Activated CD4-positive, CD25-positive, alpha-beta regulatory T cell (primary cell): ENCODE data around the gene COX17.
"Not testable (repeated sequence)": the region's sequence is repeated elsewhere in the genome, so short reads cannot be mapped to it uniquely, and the experiment has no call there.

Experiments used
- DNase-seq, 4 experiments: peaks; one replicate each; lab custom pipeline; 2025; lab: John Stamatoyannopoulos, UW

Gene COX17, protein sequence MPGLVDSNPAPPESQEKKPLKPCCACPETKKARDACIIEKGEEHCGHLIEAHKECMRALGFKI

DNA sequence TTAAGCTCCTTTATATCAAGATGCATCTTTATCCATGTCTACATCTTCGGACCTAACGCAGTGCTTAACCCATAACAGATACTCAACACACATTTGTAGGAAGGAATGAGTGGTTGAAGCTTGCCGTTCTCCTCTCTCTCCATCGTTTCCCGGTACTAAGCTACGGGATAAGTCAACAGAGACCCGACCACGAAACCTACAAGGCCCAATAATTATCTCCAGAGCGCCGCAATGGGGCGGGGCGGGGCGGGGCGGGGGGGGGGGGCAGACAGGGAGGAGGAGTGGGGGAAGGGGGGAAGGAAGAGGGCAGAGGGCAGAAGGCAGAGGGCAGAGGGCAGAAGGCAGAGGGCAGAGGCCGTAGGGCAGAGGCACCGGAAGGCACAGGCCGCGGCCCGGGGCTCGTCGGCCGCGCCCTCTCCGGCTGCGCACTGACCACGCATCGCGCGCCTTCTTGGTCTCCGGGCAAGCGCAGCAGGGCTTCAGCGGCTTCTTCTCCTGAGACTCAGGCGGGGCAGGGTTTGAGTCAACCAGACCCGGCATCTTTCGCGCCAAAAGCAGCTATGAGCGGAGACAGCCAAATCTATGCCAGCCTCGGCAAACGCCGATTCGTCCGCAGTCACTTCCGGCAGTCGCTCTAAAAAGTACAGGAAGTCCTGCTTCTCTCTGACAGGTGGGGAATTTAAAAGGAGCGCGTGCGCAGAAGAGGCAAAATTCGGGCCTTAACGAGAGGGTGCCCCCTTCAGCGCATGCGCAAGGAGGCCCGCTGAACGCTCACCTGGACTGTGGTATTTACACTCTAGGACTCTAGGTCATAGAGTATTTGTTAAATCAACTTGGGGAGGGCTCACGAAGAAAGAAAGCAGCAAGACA is at the start of gene COX17:
TSS of gene COX17 (minus strand) at position 636 of the 870 bp plus-strand sequence. CDS start at position 540, 96 bp downstream.
- DNase-seq: peak; percentile 85 to 90 (median 88)

DNA sequence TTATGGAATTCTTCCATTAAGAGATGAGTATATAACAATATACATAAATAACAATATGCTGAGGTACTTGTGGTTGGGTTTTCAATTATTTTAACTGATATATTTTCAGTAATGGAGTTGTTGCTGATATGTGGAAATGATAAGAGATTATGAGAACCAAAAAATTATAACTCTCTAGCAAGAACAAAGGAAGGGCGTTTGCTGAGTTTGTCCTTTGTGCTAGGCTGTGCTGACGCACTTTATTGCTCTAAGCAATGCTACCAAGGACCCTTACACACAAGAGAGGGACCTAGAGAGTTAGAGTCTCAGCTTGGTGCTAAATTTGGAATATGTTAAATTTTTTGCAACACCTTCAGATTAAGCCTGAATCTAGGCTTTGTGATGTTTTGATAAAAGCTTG is 49.7 kb upstream of the COX17 start:
- no peak for DNase-seq

DNA sequence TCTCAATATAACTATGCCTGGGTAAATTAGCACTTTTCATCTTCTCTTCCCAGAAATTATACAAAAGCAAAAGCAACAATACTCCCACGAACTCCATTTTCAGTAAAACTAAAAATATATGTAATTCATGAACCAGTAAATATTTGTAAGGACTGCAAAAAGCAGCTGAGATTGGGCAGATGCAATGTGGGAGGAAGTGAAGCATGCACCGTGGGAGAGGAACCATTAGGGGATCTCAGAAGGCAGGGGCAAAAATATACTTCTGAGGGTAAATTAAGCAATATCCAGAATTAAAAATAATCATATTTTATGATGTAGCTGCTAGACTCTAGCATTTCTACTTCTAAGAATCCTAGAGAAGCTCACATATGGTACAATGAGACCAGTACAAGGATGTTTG is 45.8 kb upstream of the COX17 start:
- DNase-seq: no peak

DNA sequence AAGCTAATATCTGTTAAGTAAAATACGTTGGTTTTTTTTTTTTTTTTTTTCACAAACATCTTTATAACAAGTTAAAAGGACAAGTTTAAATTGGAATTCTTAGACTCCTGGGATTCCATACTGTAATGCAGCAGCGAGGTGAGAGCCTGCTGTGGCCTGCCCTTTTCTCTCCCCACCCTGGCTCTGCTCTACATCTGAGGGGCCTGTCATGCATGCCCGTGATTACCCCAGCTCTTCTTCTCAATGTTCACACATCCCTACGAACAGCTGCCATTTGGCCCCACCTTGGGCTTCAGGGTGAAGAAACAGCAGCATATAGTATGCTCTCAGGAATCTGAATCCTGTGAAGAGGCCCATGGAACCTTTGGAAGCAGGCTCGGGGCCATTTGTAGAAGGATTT is 40.3 kb upstream of the COX17 start:
- DNase-seq: no peak

DNA sequence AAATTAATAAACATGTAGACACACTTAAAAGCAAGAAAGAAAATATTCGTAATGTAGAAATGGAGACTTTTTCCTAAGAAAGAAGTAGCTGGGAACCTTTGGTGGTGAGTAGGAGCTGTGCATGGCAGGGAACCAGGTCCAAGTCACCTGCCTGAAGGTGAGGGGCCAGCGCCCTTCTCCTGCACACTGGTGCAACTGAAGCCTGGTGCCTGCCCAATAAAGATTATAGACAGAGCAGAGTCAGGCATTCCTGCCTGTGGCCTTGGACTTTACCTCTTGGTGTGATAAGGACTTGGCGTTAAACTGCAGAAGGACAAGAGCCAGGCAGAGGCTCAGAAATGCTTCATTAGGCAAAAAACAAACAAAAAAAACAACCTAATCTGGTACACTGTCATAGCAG is 39.8 kb upstream of the COX17 start:
- no peak for DNase-seq

DNA sequence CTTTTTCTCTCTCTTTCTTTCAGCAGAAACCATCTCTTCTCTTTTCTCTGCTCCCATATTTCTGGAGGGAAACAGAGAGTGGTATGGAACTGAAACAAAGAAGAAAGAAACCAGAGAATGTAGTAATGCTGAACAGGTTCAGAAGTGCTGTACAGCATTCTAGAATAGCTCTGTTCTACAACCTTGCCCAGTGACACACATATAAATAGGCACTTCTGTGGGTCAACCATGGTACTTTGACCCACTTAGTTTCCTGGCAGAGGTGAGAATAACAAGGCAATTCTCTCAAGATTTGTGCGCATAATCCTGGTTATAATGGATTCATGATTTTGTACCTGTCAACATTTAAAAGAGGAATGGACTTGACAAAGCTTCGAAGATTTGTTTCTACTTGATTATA is 37.9 kb upstream of the COX17 start:
- DNase-seq: no peak

DNA sequence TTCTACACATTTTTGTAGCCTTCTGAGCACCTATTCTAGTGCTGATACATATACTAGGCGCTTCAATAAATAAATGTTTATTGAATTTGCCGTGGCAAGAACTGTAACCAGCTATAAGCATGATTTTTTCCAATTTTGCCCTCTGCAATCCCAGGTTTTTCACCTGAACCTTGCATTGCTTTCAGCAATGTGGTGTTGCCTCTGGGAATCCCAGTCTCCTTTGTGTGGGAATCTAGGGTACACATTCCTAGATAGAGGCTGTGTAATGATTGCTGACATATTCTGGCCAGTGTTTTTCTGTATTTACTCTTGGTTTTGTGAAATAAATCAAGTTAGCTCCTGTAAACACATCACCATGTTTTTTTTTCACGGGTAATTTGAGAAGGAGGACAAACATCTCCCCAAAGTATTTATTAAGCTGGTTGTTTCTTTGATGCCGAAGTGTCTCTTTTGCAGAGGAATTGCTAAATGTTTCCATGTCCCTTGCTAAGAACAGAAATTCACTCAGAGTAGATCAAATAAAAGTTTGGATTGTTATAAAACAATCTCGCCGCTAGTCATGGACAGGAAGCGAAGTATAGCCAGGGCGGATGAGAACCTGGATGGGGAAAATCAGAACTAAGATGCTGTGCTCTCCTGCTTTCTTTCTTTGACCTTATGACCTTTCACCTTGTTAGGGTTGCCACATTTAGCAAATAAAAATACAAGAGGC is 26.8 kb upstream of the COX17 start:
- no peak for DNase-seq

DNA sequence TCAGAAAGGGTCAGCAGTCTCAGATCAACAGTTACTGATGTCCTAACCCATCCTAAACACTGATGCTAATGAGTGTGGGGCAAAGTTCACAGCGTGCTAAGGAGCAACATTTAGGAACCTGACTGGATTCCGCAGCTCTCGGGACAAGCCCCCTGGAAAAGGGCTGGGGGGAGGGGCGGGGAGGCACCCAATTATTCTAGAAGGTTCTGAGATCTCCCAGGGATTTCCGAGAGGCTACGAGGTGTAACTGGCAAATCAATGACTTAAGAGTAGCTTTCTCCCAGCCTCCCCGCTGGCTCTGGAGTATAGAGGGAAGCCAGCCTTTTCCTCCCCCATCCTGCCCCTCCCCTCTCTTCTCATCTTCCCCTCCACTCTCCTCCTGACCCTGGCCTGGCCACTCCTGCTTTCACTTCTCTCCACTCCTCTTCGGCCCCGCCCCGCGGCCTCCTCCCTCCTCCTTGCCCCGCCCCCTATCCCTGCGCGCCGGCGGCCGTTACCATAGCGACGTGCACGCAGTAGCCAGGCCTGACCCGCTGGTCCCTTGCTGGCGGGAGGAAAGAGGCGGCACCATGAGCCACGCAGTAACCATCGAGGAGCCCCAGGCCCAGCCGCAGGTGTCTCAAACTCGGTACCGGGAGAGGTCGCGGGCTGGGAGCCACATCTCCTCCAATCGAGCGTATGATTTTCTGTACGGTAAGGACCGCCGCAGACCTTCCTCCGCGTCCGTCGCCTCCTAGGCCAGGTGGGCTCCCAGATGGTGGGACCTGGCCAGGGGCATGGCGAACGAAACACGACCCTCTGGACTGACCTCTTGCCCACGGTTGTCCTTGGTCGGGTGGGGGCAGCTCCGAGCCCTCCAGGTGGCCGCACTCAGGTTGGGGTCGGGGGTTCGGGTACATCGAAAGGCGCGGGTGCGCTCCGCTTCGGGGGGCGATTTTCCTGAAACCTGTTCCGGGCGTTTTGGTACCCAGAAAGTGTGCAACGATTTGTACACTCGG is 25.6 kb upstream of the COX17 start, which contains the start of gene CFAP91:
TSS of gene CFAP91 (plus strand) at position 493 of the 998 bp plus-strand sequence. CDS start at position 570, 77 bp downstream.
- DNase-seq: peak; percentile 43 to 54 (median 45)

DNA sequence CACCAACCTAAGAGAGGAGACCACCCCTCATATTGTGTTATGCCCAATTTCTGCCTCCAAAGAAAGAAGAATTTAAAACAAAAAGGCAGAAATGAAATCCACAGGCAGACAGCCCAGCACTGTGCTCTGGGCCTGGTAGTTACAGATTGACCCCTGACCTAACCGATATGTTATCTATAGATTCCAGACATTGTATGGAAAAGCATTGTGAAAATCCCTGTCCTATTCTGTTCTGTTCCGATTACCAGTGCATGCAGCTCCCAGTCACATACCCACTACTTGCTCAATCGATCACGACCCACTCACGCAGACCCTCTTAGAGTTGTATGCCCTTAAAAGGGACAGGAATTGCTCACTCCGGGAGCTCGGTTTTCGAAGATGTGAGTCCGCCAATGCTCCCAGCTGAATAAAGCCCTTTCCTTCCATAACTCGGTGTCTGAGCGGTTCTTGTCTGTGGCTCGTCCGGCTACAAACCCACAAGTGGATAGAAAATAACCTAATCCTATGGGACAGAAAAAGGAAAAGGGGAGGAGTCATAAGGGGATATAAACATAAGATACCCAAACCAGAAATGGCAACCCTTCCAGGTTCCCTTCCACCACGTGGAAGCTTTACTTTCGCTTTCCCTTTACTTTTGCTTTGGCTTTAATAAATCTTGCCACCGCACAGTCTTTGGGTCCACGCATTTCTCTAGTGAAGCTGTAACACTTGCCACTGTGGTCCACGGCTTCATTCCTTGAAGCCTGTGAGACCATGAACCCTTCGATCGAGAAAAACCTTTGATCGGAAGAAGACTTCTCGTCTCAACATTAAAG is 23.9 kb upstream of the COX17 start:
- DNase-seq: no peak

DNA sequence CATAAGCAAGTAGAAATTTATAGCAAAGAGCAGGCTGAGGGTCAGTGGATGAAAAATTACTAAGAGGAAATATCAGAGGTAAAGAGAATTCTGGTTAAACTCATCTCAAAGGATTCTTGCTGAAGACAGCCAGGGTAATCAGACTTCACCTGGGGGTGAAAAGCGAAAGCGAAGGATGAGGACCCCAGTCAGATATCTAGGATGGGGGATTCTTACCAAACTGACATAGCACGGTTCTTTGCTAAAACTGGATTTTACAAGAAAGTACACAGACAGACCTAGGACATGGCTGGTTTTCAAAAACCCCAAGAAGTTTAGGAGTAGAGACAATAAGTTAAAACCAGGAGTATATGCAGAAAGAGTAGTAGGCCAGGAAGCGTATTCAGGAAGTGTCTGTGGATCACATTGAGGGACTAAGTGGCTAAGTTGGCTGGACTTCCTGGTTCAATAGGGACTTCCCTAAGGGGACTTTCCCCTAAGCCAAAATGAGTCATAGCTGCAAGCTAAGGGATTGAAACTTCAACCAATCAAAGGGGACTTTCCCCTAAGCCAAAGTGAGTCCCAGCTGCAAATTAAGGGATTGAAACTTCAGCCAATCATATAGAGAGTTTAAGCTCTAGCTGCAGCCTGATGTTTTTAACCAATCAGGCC is 23.2 kb upstream of the COX17 start:
- no peak for DNase-seq

DNA sequence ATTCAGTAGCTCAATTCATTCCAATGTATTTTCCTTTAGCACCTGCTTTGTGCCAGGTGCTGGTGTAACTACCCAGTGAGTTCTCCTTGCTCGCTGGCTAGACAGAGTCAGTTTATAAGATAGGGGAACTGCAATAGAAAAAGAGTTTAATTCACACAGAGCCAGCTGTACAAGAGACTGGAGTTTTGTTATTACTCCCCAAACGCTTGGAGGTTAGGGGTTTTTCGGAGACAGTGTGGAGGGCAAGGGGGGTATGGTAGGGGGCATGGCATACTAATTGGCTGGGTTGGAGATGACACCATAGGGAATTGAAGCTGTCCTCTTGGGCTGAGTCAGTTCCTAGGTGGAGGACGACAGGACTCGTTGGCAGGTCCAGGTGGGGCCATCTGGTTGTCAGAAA is 20.2 kb upstream of the COX17 start:
- DNase-seq: no peak

DNA sequence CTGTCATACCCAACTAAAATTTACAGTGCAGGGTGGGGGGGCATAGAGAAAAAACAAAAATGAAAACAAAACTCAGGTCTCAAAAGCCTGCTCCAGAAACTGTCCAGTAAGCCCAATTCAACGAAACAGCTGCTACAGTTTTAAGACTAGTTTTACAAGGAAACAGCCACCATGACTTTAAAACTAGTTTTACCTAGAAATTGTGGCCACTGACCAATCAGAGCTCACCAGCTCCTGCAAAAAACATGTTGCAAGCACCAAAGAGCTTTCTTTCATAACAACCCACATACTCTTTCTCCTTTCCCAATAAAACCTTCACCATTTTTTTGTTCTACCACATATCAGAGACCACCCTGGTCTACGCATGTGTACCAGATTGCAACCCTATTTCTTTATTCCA is 18.3 kb upstream of the COX17 start:
- no peak for DNase-seq

DNA sequence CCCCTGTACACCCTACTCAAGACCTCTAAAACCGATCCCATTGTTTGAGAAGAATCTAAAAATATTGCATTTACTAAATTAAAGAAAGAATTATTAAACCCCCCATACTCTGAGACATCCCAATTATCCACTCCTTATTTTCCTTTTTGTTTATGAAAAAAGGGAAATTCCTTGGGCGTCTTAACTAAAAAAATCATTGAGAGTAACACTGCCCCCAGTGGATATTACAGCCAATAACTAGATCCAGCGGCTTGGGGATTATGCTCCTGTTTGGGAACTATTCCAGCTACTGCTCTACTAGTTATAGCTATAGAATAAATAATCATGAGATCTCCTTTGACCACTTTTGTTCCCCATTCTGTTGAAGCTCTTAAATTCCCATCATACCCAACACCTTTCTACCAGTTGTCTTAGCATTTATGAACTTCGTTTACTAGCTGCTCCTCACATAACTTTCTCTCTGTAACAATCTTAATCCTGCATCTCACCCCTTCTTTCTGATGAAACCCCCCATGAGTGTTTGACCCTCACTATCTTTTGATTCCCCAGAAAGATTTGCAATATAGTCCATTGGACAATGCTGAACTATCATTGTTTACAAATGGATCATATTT is 12.9 kb upstream of the COX17 start:
- no peak for DNase-seq

DNA sequence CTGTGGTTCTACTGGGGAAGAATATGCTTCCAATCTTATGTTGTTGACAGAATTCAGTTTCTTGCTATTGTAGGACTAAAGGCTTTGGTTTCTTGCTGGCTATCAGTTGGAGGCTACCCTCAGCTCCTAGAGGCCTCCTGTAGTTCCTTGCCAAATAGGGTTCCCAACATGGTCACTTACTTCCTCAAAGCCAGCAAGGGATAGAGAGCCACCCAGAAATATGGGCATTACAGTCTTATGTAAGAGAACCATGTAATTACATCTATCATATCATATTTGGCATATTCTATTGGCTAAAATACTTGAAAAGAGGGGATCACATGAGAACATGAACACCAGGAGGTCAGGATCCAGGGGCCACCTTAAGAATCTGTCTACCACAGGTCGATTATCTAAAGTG is 6.2 kb upstream of the COX17 start:
- DNase-seq: no peak

DNA sequence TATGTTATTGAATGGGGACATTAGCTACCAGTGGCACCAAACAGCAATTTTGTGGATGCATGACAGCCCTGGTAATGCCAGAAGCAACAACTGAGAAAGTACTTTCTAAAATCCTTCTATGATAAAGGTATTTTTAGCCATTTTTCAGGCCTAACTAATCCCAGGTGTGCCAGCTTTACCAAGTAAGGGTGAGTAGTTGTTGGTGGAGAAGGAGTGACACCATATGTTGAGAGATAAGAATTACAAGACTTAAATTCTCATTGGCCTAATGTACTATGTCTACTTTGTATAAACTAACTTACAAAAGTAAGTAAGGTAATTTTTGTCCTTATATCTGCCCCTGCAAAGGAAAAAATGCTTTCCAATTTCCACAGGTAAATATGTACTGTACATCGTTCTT is 4.1 kb upstream of the COX17 start:
- DNase-seq: no peak

DNA sequence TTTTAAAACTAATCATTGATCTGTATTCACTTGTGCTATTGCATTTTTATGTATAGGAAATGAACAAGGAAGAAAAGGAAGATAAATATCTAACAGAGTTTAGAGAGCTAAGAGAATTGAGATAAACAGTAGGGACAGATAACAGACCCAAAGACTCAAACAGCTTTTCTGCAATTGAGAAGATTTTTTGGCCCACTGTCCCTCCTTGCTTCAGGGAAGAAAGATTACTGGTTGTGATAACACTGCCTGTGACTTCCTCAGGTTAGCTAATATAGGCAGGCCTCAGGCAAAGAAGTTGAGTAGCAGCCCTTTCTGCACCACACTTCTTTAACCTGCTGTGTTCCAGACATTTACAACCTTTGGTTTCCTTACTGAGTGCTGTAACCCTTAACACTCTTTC is 2.7 kb upstream of the COX17 start:
- DNase-seq: no peak

DNA sequence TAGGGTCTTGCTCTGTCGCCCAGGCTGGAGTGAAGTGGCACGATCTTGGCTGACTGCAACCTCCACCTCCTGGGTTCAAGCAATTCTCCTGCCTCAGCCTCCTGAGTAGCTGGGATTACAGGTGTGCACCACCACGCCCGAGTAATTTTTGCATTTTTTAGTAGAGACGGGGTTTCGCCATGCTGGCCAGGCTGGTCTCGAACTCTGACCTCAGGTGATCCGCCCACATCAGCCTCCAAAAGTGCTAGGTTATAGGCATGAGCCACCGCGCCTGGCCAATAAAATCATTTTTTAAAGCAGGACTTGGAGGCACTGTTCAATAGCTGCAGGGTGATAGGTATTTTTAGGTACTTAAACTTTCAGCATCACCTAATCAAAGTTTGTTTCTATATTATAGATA is 1.0 kb upstream of the COX17 start:
- not testable (repeated sequence) for DNase-seq

DNA sequence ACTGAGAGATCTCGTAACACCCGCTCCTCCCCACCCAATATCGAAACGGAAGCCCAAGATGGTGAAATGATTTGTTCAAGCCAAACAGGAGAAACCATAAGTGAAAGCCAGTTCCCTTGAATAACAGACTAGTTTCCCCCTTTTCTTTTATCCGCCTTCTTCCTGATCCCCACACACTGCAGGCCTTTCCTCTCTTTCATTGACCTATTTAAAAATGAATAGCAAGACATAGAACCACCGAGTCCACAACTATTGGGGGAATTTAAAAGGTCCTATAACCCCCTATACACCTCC is 382 bp upstream of the COX17 start:
- DNase-seq: no peak

DNA sequence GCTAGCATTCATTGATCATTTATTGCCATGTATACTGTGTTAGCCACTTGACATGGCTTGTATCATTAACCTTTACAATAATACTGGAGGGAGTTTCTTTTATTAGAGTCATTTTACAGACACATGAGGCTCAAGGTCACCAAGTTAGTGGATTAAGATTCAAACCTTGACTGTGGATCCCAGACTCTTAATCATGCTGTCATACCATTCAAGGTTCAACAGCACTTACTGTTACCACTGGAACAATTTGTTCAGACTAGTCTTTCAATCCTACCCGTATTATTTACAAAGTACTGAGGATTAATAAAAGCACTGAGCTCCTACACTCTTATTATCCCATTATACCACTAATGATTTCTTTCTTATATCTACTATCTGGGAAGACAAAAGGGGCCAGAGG is 1.2 kb downstream of the COX17 start:
- DNase-seq: no peak

DNA sequence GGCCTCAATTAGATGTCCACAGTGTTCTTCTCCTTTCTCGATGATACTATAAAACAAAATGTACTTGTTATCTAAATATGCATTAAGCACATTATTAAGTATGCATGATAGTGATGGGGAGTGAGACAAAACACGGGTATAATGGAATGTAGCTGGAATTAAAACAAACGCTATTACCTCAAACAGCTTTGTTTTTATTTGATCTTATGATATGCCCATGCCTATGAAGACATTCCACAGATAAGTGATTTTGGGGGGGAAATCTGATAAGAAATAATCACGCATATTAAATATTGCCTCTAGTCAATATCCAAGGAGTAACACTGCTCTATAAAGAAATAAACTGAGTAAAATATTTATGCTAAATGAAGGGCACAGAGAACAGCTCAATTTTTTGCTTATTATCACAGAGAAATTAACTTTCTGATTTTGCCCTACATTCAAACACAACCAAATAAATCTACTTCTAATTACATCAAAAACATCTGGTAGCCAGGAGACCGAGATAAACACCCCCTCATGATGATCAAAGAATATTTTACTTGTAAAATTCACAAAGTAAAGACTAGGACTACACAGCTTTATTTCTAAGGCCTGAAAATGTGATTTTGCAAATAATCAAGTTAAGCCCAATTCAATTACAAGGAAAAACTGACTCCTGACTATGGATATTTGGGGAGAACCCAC is 1.9 kb downstream of the COX17 start:
- DNase-seq: no peak
